CD4-positive, alpha-beta T cell treated with Interleukin-15 for 4 hours (primary cell): ENCODE measurements around the gene HOXB4.
A peak's percentile ranks its signal among the peaks of the same experiment; 100 is the strongest.

ENCODE experiments used
- DNase-seq: peaks from one replicate; pipeline ENCODE4 v3.0.0-alpha.2; 2020; ENCODE audit warnings: low spot score

HOXB4 gene

DNA sequence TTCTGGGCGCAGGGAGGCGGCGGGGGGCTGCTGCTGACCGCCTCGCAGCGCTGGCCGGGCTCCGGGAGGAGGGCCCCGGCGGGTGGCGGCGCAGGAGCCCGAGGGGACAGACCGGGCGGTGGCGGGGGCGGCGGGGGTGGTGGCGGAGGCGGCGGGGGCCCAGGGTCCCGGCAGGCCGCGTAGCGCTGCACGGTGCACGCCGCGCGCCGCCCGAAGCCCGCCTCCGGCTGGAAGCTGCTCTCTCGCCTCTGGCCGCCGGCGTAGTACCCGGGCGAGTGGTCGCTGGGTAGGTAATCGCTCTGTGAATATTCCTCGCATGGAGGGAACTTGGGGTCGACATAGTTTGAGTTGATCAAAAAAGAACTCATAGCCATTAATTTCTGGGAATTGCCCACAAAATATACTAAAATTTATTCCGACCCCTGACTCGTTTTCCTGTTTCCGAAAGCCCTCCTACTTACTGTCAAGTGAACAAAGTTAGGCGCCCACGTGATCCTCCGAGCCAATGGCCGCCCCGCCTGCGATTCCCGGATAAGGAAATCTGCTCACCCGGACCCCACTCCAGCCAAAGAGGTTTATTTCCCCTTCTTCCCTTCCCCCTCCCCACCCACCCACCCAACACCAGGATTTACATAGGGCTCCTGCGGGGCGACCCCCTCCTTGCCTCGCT lies at the start of gene HOXB4:
HOXB4 (minus strand) TSS at position 405 of the 670 bp plus-strand sequence; CDS start at position 374, 31 bp downstream.
- peak; percentile 67 for DNase-seq

DNA sequence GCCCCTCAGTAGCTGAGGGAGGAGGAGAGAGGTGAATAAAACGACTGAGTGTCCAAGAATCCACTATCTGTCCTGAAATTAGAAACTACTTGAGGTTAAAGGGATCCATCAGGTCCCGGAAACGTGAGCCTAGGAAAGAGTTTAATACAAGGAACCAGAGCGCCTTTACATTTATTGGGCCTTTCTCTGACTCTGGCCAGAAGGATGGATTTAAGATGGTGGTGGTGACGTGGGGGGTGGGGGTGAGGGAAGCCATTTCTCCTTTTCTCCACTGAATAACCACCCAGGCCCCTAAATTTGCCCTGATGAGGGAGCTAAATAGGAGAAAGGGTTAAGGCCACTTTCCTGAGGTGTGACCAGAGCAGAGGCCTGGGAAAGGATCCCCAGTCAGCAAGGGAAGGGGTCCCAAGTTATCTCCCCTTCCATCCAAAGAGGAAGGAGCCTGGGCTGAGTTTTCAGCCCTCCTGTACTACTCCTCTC lies 49.0 kb upstream of the HOXB4 start:
- DNase-seq: no peak

DNA sequence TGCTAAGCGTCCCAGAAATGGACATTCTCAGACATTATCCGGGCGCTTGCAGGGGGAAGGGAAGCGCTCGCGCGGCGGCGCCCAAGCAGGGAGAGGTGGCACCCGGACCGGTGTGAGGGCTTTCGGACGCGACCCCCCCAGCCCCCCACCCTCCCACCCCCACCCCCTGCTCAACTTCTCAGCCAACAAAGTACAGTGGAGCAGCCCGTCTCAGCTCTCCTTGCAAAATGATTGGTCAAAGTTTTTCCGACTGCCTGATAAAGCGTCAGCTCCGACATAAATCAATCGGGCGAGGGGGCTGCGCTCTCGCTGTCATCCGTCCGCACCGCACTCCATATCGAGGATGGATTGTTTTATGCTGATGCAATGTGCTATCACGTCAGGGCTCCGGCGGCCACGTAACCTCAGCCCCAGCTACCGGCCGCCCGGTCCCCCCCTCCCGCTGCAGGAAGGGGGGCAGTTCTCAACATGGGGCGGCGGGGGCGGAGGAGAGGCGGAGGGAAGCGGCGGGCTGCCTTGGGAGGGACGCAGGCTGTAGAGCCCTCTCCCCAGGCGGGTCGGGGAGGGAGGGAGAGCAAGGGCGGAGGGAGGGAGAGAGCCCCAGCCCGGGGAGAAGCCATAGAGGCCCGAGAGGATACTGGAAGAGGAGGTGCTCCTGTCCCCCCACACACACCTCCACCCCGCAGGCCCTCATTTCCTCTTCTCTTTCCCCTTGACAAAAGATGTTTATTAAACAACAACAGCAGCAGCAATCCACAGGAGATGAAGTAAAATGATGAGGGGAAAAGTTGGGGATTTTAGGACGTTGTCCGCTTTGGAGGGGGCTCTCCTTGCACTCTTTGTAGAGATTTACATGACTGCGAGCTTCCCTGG lies 48.3 kb upstream of the HOXB4 start, which contains the start of gene HOXB9:
HOXB9 (minus strand) TSS at position 114 of the 873 bp plus-strand sequence; CDS start at position 25, 89 bp downstream.
- no peak for DNase-seq

DNA sequence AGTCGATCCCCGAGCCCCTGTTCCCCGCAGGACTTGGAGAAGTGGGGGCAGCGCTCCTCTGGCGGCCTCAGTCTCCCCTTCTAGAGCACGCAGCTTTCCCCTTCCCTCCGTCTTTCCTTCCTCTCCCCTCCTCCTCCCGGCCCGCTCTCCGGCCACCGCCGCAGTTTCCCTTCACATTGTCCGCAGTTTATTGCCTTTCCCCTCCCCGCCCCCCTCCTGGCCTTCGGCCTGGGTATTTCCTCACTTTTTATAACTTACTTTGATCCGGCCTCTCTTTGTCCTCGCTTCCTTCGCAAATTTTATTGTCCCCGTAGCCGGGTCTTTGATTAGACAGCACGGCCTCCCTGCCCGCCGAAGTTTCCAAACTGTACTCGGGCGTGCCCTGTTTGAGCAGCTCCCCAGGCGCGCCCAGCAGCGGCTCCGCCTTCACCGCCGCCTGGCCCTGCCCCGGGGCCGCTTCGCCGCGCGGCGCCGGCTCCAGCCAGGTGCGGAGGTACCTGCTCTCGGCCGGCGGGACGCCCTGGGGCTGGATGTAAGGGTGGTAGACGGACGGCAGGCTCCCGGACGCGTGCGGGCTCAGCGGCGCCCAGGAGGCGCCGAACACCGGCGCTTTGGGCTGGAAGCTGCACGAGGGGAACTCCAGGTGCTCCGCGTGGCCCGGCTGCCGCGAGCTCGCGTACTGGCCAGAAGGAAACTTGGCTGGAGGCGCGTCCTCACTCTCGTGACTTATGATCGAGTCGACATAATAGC lies 47.5 kb upstream of the HOXB4 start:
- DNase-seq: no peak

DNA sequence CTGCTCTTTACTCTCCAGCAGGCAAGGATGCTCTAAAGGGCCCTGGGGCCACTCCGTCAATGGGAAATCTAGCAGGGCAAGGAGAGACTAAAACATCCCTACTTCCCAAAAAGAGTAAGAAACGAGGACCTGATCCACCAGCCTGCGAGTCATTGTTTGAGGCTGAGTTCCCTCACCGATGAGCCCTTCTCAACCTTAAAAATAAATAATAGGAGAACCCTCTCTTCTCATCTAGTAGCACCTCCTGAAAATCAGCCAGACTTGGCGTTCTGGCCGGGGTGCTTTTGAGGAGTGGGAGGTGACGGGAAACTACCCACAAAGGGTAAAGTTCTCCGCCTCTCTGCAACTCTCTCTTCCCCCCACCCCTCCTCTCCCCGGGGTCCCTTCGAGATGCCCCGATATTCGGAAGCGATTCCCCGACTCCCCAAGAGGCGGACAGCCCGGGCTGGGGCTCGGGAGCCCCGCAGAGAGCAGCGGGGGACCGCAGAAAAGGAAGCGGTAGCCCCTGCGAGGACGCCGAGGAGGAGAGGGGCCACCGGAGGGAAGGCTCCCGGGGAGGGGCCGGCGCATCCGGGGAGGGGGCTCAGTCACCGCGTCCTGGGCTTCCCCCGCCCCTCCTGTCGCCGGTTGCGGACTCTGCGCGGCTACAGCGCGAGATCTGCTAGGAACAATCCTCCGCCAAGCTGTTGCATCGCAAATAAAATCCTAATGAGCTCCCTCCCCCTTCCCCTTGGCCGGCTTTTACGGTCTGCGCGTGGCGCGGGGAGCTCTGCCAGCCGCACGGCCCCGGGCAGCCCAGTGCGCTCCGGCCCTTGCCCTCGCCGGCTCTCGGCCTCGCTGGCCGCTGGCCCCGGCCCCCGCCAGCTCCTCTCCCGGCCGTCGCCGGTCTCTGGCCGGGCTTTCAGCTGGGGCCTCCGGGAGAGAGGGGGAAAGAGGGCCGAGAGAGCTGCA lies 46.7 kb upstream of the HOXB4 start:
- no peak for DNase-seq

DNA sequence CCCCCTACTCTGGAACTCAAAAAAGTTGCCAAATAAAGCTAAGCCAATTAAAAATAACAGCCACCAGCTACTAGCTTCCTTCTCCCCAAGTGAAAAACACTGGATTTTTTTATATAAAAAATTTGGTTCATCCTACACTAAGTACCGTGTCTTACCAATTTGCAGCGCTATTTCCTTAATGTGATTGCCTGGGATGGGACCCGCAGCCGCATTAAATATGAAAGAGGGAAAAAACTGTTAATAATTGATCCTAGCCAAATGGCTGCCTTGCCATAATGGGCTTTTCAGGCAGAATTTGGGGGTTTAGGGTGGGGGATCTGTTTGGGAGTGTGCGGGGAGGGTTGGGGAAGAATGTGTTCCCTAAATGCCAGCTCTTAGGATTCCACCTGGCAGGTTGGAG lies 46.0 kb upstream of the HOXB4 start:
- DNase-seq: no peak

DNA sequence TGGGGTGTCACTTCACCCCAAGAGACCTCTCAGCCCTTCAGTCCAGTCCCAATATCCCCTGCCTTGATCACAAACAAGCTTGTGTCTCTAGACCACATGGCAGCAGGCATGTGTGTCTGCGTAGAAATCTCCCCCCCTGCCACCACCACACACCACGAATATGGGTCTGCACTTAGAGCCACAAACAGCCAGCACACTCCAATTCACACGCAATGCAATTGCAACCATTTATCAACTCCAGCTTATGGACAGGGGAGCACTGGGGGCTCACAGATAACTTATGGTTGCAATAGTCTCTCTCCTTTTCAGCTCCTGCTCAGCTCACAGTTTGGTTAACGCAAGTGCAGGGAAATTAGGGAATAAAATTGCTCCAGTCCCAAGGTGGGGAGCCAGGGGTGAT lies 45.4 kb upstream of the HOXB4 start:
- no peak for DNase-seq

DNA sequence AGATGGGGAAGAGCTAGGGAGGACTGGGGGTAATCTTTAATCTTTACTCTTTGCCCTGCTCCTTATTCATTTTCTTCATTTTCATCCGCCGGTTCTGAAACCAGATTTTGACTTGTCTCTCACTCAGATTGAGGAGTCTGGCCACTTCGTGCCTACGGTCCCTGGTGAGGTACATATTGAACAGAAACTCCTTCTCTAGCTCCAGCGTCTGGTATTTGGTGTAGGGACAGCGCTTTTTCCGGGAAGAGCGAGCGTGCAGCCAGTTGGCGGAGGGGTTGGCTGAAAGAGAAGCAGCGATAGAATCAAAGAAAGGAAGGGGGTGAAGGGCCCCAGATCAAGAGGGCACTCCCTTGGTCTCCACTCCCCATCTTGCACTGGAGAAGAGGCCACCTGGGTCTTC lies 44.7 kb upstream of the HOXB4 start:
- DNase-seq: no peak

DNA sequence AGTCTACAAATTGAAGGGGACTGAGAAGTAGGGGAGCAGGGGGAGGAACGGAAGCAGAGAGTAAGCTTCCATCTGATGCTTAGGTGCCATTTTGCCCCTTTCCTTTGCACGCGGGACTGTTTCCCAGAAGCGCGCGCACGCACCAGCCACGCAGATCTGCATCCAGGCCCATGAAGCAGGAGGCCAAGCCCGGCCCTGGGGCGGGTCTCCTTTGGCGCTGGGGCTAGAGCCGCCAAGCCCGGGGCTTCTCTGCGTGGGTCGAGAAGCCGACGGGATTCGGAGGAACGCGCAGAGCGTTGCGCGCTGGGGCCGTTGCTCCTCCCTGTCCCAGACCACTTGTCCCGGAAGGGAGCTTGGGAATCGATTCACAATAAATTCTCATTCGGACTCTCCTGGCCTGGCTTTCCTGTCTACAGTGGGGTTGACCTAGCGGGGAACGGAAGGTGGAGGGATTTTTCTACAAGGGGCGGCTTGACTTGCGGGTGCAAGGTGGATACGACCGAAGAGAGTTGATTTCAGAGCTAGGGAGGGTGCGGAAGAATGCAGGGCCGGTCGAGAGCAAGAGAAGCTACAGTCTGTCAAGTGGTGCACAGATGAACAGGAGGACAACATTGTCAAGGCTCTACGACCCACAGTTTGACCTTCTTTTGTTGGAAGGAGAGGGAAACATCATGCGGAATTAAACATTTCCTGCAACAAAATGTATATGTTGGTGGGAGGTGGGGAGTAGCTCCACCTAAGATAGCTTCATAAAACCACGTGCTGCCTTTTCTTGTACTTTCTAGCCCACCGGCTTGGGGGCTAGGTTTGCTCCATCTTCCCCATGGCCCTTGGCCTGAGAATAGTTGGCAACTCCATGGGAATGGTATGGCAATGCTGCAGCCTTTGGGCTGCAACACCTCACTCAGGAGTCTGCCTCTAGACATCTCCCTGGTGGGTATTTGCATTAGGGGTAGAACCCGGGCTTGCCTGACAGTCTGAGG lies 43.6 kb upstream of the HOXB4 start:
- no peak for DNase-seq

DNA sequence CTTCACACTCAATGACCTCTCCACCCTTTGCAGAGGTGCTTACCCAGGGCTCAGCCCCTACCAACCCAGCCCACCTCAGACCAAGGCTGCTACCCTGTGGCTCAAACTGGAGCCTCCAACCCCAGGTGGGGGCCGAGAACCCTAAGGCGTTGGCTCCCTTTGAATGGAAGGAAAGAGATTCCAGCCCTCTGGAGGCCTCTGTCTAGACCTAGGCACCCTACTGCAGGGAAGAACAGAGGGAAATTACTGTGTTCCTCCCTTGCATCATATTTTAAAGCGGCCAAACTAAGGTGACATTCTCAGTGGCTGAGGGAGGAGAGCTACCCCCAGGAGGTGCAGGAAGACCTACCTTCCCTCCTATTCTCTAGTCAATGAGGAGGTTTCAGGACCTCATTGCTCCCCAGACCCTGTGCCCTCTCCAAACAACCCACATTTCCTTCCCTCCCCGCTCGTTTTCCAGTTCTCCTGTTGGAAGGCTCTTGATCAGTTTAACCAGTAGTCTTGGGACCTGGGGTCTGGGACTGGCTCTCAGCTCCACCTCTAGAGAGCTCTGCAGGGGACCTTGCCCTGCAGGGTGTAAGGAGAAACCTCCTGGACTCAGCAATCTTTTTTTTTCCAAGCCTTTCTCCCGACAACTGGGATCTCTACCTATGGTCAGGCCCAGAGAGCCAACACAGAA lies 42.5 kb upstream of the HOXB4 start:
- no peak for DNase-seq

DNA sequence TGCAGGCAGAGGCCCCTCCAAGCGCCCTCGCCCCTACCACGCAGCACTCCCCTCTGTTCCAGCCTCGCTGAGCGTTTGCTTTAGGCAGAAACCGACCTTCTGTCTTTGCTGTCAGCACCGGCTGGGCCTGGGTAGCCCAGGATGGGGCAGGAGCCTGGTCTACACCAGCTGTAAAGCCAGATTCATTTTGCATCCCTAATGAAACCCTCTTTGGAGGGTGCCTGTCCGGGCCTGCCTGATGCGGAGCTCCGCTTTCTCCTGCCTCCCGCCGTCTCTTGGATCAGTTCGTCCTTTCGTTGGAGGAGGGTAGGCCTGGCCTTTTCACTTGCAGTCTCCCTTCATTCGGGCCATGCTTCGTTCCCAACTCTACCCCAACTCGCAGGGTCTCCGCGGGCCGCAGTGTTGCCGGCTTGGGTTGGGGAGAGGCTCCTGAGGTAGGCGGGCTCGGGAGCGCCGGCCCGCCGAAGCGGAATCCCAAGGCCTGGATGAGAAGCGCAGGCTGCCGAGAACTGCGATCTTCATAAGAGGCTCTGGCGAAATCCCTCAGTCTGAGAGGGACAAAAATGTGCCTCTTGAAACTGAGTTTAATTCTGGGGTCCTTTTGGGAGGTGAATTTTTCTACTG lies 41.8 kb upstream of the HOXB4 start:
- DNase-seq: no peak

DNA sequence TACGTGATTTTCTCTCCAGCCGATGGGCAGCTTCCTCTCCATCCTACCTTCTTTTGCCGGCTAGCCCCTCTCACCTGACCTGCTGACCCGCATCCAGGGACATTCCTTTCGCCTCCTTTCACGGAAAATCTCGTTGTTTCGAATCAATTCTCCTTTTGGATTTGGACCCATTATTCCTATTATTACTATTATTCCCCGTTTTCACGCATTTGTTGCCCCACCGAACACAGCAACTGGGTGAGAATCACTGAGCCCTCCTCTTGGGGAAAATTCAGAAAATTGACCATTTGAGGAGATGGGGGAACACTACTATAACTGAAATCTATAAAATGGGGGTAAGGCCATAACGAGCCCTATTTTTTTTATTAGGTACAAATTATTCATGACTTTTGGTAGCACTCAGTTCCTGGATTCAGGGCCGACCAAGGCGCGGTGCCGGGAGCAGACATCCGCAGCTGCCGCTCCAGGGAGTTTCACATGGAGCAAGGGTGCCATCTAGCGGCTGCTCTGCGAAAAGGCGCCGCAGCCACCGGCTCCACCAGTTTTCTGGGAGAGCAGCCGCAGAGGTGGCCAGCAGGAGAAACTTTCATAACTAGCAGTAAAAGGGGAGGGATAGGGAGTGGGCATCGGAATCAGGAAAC lies 40.2 kb upstream of the HOXB4 start:
- DNase-seq: peak; percentile 82

DNA sequence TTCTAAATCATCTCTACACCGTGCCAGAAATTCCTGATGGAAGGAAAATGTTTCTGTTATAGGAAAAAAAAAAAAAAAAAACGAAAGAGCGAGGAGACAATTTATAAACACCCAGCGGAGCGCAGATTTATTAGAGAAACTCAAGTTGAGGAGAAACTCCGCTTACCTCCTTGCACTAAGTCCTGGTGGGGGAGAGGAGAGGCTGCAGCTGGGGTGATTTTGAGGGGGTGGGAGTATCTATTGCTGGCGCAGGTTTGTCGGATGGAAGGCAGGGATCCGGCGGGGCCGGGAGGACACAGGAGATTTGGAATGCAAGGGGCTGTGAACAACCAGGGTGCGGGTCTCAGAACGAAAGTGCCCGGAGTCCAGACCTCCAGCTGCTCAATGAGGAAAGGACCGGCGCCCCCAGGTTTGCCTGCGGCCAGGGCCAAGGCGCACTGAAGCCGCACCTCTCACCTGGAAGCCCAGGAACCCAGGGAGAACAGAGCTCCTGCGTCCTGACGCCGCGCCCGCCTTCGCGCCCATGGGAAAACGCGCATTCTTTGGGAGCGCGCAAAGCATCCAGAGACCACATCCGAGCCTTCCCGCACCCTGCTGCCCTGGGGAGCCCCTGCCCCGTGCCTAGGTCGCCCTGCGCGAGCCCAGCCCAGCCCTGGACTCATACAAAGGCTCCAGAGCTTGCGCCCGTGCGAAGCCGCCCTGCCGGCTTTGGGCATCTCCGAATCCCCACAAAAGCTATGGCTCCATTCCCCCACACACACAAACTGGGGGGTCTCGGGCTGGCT lies 39.5 kb upstream of the HOXB4 start:
- no peak for DNase-seq

DNA sequence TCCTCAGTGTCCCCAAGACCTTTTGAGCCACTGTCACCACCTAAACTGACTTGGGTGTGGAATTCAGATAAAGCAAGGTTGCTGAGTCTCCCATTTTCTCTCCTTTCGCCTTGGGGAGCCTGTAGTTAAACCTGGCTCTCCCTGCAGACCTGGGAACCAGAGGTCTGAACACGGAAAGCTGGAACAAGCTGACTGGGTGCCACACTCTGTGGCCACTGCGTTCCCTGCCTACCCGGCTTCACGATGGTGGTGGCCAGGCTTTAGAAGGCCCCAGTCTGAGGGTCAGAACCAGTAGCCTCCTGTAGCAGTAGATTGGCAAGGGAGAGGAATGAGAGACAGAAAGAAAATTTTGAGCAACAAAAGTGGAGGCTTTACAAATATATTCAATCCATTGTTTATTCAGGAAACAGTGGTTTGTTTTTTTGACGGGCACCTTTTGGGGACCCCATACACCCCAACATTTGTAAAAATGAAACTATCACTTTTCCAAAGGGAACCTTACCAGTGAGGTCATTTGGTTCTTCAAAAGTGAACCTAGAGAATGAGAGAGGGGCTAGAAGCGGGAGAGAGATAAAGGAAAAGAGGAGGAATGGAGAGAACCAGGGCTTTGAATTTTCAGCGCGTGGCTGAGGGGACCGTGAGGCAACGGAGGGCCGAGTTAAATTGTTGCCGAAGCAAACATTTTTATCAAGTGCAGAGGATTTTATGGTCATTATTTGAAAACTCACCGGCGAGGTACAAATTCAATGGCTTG lies 38.7 kb upstream of the HOXB4 start:
- no peak for DNase-seq

DNA sequence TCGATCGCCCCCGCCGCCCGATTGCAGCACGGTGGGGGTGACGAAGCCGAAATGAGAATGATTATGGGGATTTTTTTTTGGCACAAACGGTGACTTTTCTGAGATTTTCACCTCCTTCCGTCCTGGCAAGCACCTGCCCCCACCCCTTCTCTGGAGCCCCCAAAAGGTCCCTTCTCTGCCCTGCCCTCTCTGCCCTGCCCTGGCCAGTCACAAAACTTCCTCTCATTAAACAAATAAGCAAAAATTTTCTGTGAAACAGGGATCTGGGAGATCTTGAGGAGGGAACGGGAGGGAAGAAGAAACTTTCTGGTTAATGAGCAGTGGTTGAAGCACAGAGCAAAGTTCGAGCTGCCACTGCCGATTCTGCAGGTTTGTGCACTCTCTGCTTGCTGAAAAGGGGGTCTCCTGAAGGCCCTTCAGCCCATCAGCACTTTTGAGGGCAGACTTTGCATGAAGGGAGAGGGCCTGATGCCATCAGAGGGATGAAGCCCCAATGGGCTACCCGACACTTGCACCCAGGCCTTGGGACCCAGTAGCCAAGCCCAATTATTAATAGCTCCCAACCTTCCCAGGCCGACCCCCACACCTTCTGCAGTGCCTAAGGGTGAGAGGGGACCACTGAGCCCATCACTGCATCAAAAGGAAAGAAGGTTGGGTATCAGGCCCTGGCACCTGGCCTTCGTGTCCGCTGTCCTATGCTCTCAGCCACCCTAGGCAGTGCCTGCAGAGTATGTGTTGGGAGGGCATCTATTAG lies 38.0 kb upstream of the HOXB4 start:
- DNase-seq: no peak
